T-helper 22 cell (primary cell): Measurements from ENCODE around the gene RASSF4.

Experiments used
- DNase-seq: peaks from one replicate; pipeline ENCODE4 v3.0.0-alpha.2; 2020; ENCODE audit warnings: low read depth

Gene RASSF4

DNA sequence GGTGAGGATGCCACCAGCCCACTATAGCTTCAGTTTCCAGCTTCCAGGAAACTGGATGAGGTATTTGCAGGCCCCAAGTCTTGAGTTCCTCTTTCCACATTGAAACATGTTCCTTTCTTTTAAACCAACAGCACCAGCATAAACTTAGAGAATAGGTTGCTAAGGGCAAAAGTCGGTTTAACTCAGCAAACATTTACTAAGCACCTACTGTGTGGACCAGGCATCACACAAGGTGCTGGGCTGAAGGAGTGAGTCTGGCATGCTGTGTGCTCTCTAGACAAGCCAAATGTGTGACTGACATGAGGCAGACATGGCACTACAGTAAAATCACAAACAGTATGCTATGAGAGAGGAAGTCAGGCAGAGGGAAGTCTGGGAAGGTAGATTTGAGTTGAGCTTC is 11.0 kb upstream of the RASSF4 start:
- DNase-seq = no peak

DNA sequence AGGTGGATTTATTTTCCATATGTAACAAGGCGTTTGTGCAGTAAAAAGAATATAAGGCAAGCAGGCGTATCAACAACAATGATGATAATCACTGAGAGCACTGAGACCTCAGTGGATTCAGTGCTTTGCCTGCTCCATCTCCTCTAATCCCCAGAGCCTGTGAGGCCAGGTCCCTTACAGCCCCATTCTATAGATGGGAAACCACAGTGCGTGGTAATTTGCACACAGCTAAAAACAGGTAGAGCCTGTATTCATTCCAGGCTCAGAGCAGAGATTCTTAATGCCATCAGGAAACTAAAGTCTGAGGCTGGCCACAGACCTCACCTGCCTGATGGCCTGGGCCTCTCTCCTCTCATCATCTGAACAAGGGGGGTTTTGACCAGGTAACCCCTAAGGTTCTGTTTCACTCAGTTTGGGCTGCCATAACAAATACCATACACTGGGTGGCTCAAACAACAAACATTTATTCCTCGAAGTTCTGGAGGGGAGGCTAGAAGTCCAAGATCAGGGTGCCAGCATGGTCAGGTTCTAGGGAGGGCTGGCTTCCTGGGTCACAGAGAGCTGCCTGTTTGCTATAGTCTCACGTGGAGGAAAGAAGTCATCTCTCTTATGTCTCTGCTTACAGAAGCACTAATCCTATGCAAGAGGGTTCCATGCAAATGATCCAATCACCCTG is 10.3 kb upstream of the RASSF4 start:
- DNase-seq = no peak

GRCh38 chr10:44949915-44950314 is 9.7 kb upstream of the RASSF4 start:
- DNase-seq = no peak

DNA sequence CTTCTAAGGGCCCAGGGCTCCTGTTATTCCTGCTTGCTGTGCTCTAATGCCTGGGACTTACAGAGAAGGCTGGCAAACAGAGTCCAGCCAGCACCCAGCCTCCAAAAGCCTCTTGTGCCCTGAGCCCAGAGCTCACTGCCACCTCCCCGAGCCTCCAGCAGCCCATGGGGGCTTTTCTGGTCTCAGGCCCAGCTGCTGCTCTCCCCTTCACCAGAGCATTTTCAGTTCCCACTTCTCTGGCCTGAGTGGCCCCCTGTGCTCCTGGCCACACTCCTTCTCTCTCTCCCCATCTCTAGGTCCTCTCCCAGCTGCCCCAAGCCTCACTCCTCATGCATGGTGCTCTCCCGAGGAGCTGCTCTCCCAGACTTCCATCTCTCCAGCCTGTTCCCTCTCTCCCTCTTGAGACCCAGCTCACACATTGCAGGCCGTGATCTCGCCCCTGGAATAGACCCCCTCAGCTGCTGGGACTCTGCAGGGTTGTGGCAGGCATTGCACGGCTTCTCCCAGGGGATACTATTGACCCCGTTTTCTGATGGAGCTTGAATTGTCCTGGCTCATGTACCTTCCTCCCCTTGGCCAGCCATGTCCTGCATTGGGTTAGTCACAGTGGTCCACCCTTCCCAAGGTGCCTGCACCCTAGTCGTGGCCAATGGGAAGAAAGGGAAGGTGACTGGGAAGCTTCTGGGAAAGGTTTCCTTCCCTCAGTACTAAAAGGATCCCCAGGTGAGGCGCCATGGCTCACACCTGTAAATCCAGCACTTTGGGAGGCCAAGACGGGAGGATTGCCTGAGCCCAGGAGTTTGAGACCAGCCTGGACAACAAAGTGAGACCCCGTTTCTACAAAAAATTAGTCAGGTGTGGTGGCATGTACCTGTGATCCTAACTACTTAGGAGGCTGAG is 9.0 kb upstream of the RASSF4 start:
- no peak for DNase-seq

DNA sequence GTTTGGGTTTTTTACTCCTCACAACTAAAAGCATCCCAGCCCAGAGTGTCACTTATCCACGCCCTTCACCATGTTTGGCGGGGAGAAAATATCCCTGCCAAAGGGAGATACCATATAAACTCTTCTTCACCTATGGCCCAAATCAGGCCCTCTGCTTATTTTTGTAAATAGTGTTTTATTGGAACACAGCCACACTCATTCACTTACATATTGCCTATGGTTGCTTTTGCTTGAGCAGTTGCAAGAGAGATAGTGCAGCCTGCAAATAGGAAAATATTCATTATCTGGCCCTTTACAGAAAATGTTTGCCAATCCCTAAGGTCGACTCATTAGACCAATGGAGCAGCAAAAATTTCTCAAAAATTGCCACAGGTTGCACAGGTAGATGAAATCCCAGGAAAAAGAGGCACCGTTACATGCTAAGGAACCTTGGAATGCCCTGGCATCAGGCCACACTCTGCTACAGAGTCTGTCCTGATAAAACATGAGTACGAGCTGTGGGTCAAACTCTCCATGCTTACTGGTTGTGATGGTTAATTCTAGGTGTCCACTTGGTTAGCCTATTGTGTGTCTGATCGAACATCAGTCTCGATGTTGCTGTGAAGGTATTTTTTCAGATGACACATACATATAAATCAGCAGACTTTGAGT is 7.9 kb upstream of the RASSF4 start:
- DNase-seq = no peak

DNA sequence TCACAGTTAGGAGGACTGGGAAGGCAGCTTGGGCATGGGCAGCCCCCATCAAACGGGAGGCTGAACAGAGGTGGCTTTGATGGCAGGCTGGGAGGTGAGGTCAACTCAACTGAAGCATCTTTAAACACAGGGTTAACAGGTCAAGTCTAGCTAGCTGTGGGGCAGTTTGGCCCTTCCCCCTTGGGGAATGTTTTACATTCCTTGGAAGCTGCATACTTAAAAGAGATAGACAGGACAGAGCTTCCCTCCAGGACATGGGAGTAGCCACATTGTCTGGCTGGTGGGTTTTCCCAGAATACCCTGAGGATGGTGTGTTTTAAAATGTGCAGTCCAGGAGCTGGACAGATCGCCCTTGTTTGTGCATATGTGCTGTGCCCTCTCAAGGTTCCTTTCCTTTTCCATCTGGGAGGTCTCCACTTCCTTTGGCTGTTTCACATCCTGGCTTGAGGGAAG is 6.8 kb upstream of the RASSF4 start:
- DNase-seq = no peak

- no peak for DNase-seq
These were observed 5.6 kb upstream of the RASSF4 start for GRCh38 chr10:44954042-44954441.

- no peak for DNase-seq
These were observed 4.6 kb upstream of the RASSF4 start for GRCh38 chr10:44954962-44955361.

DNA sequence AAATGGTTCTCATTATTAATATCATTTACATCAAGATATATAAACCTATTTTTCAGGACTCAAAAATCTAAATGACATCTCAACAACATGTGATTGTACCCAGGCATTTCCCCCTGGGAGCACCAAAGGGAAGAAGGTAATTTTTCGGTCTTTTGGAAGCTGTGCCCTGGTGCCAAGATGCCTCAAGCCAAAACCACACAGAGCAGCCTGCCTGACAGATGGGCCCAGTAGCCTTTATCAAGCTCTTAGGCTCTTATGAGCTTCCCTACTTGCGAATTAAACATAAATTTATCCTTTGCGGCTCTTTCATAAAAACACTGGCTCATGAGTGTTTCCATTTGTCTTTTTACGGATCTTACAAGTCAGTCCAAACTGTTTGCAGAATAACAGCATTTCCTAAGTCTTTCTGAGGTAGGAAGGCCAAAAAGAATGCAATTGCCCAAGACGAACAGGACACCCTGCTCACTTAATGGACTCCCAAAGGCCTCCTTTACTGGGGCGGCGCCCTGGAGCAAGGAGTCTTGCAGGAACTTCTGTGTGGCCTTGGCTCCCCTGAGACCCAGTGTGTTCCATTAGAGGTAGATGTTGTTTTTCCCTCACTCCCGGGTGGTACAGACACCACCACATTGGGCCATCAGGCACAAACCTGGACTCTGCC is 4.1 kb upstream of the RASSF4 start:
- no peak for DNase-seq

- DNase-seq = no peak
These were observed 3.4 kb upstream of the RASSF4 start for GRCh38 chr10:44956226-44956625.

GRCh38 chr10:44956717-44957706 is 2.6 kb upstream of the RASSF4 start:
- DNase-seq = no peak

- no peak for DNase-seq
These were observed 1.3 kb upstream of the RASSF4 start for GRCh38 chr10:44958196-44958897.

DNA sequence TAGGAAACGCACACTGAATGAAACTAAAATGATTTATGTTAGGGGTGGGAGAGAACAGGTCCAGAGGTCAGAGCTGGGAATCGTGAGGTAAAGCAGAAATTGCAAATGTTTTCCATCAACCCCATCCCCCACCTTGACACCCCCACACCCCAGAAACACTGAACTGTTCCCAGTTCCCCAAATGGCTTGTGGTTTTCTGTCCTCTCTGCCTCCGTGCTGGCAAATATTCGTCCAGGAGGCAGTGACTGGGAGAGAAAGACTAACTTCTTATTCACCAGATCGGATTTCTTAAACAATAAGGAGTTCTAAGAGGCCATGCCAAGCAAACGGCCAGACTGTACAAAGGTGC is 730 bp upstream of the RASSF4 start:
- DNase-seq = no peak

DNA sequence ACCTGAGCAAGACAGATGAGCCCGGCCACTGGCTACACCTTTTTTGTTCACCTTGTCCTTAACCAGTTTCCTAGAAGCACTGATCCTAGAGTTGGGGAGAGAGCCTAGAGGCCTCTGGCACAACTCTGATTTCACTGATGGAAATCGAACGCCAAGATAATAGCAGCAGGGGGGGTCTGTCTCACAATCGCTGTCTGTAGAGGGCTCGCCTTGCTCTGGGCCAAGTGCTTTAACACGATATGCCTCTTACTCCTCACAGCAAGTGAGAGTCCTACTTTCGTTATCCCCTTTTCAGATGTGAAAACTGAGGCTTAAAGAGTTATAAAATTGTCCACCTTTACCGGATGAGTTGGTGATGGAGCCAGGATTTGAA is 472 bp downstream of the RASSF4 start:
- no peak for DNase-seq

DNA sequence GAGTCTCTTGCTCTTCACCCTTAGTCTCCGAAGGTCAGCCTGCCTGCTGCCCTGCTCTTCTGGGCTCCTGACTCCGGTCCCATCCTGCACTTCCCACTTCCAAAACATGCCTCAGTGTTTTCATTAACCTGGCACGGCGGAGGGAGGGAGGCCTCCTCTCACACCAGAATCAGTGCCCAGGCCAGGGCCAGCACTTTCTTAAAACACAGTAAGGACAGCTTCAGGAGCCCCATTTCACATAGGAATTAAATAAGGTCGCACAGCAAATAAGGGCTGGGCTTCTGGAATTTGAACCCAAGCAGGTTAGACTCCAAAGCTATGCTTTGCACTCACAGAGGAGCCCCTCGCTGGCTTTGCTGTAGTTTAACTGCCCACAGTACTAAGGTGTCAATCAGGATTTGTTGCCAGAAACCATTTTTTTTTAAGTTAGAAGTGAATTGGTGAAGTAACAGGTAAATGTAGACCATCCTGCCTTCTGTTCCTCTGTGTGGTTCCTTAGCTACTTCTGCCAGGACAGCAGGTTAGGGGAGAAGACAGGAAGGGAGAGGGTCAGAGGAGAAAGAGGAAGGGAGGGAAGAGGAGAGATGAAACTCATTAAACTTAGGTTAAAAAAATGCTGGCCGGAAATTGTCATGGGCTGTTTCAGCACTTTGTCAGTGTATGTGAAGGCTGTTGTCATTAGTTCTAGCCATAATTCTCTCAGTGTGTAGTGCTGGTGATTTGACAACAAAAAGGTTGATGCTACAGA is 1.1 kb downstream of the RASSF4 start:
- no peak for DNase-seq

- DNase-seq = no peak
These were observed 1.6 kb downstream of the RASSF4 start for GRCh38 chr10:44961230-44961571.

DNA sequence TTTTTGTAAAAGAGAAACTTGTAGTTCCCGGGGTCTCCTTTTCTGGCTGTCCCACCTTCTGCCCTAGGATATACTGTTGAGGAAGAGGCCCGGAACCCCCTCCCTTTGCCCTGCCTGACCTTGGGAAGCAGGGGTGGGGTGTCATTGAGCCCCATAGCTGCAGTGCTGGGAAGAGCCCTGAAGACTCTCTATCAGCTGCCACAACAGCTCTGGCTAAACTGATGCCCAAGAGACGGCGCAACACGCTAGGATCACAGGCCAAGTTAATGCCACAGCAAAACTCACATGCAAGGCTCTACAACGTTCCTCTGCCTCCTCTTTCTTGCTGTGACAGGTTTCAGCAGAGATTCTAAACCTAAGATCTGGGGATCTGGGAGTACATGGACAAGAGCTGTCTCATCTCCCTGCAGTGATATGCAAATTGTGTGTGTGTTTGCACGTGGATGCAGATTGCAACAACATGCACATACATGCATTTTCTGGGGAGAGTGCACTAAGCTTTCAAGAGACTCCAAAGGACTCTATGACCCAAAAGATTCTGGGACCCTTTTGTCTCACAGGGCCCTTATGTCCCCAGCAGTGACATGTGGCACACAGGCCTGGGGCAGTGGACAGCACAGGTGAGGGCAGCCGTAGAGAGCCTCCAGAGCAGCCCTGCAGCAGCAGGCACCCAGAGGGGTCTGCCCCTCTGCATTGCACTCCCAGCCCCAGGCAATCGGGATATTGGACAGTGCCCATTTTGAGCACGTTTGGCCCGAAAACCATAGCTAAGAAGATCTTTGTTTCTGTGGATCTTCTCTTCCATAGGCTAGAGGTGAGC is 2.5 kb downstream of the RASSF4 start:
- DNase-seq = no peak

DNA sequence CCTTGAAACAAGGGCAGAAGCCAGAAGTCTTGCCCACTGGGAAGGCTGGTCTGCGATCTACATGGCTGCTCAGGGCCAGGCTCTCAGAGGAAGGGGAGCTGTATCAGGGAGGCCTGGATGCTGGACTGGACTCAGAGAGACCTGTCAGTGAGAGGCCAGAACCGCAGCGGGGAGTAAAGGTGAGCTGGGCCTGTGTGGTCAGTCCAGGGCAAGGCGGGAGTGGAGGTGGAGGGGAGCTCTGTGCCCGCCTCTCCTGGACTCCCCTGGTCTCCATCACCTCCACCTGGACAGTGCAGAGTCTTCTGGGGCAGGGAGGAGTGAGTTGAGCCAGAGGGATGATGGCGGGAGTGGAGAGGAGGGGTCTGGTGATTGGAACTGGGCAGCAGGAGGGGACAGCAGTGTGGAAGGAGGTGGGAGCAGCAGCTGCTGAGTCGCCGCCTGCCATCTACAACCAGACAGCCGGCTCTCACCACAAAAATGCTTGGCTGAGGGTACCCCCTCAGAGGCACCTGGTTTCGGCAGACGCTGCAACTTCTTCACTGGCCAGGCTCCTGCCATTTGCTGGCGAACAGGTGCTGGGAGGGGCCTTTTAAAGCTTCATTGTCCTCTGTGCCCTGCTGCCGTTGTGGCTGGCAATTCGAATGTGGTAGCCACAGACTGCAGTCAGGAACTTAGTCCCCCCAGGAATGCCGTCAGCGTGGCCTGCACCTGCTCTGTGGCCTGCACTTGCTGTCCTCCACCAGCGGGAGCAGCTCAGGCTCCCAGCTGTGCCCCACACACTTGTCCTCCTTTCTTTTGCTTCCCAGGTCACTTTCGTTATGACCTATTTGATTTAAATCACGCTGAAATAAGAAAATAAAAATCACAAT is 3.5 kb downstream of the RASSF4 start:
- no peak for DNase-seq
